UCSD-AML1 (cell line): ENCODE measurements around the gene KIAA0586.
"Not testable (repeated sequence)": the region's sequence is repeated elsewhere in the genome, so short reads cannot be mapped to it uniquely, and the experiment has no call there.

Experiments
- DNase-seq: peaks from one replicate; lab custom pipeline; 2025; ENCODE audit not compliant: unreplicated experiment; lab: John Stamatoyannopoulos, UW

The KIAA0586 gene

GRCh38 chr14:58541633-58542022, 114.1 kb downstream of the KIAA0586 start:
- DNase-seq = no peak

- no peak for DNase-seq
These were observed 115.7 kb downstream of the KIAA0586 start for GRCh38 chr14:58543253-58543652.

- DNase-seq = no peak
These were observed 120.1 kb downstream of the KIAA0586 start for GRCh38 chr14:58547649-58548048.

- no peak for DNase-seq
These were observed 121.7 kb downstream of the KIAA0586 start for GRCh38 chr14:58549105-58549757.

GRCh38 chr14:58553959-58554358, 126.4 kb downstream of the KIAA0586 start:
- DNase-seq = no peak

- no peak for DNase-seq
These were observed 128.1 kb downstream of the KIAA0586 start for GRCh38 chr14:58555647-58556046.

- no peak for DNase-seq
These were observed 129.7 kb downstream of the KIAA0586 start for GRCh38 chr14:58557242-58557641.

GRCh38 chr14:58560208-58560607, 132.7 kb downstream of the KIAA0586 start:
- no peak for DNase-seq

- no peak for DNase-seq
These were observed 134.6 kb downstream of the KIAA0586 start for GRCh38 chr14:58562141-58562540.

- DNase-seq = no peak
These were observed 136.5 kb downstream of the KIAA0586 start for GRCh38 chr14:58563978-58564377.

- DNase-seq = no peak
These were observed 138.3 kb downstream of the KIAA0586 start for GRCh38 chr14:58565832-58566231.

GRCh38 chr14:58566979-58567378, 139.5 kb downstream of the KIAA0586 start:
- no peak for DNase-seq

- DNase-seq = no peak
These were observed 140.8 kb downstream of the KIAA0586 start for GRCh38 chr14:58568322-58568721.

GRCh38 chr14:58571256-58571655, 143.7 kb downstream of the KIAA0586 start:
- no peak for DNase-seq

GRCh38 chr14:58571769-58572472, 144.4 kb downstream of the KIAA0586 start:
- no peak for DNase-seq

GRCh38 chr14:58572473-58572853, 144.9 kb downstream of the KIAA0586 start:
- DNase-seq = no peak

- no peak for DNase-seq
These were observed 145.3 kb downstream of the KIAA0586 start for GRCh38 chr14:58572863-58573262.

GRCh38 chr14:58574623-58575022, 147.1 kb downstream of the KIAA0586 start:
- DNase-seq = no peak

- no peak for DNase-seq
These were observed 148.4 kb downstream of the KIAA0586 start for GRCh38 chr14:58575956-58576355.

GRCh38 chr14:58580035-58580434, 152.5 kb downstream of the KIAA0586 start:
- DNase-seq = not testable (repeated sequence)

GRCh38 chr14:58581389-58581788, 153.9 kb downstream of the KIAA0586 start:
- not testable (repeated sequence) for DNase-seq

- DNase-seq = no peak
These were observed 156.9 kb downstream of the KIAA0586 start for GRCh38 chr14:58584383-58584782.

- DNase-seq = no peak
These were observed 159.8 kb downstream of the KIAA0586 start for GRCh38 chr14:58587271-58587670.
